B cell (primary cell): ENCODE data around the gene PRPF38B. TPM values are rescaled to one million over a fixed set of nuclear protein-coding genes. Genes with fewer than 3 reads are reported as not detected.

Source experiments
- ATAC-seq: fragments of 200-7000 bp; cut with Tn5 transposase; one replicate; pipeline ENCODE4 v1.10.0; 2021; ENCODE audit warnings: low read depth, mild to moderate bottlenecking, moderate number of reproducible peaks, moderate library complexity
- CTCF ChIA-PET: fragments of 350-600 bp; sonication (Branson Sonifier 250); formaldehyde crosslinking; loops from one replicate; lab custom pipeline; 2021; ENCODE audit warnings: antibody characterized with exemption, inconsistent platforms; lab: Charles Lee
- POLR2A ChIA-PET: fragments of 350-600 bp; sonication (Branson Sonifier 250); formaldehyde crosslinking; loops from one replicate; lab custom pipeline; 2021; ENCODE audit warnings: antibody characterized with exemption; lab: Charles Lee
- DNase-seq: peaks from one replicate; pipeline ENCODE4 v3.0.0; 2013
- H2AFZ ChIP-seq: 2 replicates; pipeline ENCODE4 v1.6.1; 2012; ENCODE audit warnings: mild to moderate bottlenecking, low read depth, low read length; ENCODE audit not compliant: insufficient read depth, poor library complexity, severe bottlenecking
- H3K27ac ChIP-seq, 2 donors: 1 replicate in 1 of 2; 2 replicates in 1 of 2; pipeline ENCODE4 v1.5.1; 2012 to 2013; ENCODE audit warnings: low read length in 2 of 2, mild to moderate bottlenecking in 2 of 2, moderate library complexity in 1 of 2
- H3K27me3 ChIP-seq, 4 experiments: fragments of 200-600 bp in 1 of 4; sonication (generic) in 1 of 4; replicated peaks in 1 of 4; 1 replicate in 2 of 4; 2 replicates in 2 of 4; pipeline versions ENCODE4 v1.6.1 to v1.7.0; 2013 to 2016; ENCODE audit warnings: low read length in 3 of 4, mild to moderate bottlenecking in 2 of 4, mixed read lengths in 1 of 4, moderate library complexity in 1 of 4; ENCODE audit not compliant: insufficient read depth in 4 of 4, control insufficient read depth in 3 of 4; ENCODE audit errors: control extremely low read depth in 1 of 4
- H3K36me3 ChIP-seq, 2 experiments: replicated peaks in 1 of 2; 1 replicate in 1 of 2; 2 replicates in 1 of 2; pipeline versions ENCODE4 v1.6.1 to v1.7.1; 2013; ENCODE audit warnings: low read length in 1 of 2; ENCODE audit not compliant: insufficient read depth in 2 of 2, control insufficient read depth in 1 of 2; ENCODE audit errors: control extremely low read depth in 1 of 2, extremely low read depth in 1 of 2
- H3K4me1 ChIP-seq, 2 donors: fragments of 200-600 bp in 1 of 2; sonication (generic) in 1 of 2; 1 replicate in 1 of 2; 2 replicates in 1 of 2; pipeline versions ENCODE4 v1.5.1 to v1.6.1; 2013 to 2017; ENCODE audit warnings: low read length in 2 of 2; ENCODE audit not compliant: control insufficient read depth in 2 of 2, insufficient read depth in 2 of 2
- H3K4me2 ChIP-seq: replicated peaks from 2 replicates; pipeline ENCODE3; 2012; ENCODE audit warnings: mild to moderate bottlenecking, low read depth, low read length; ENCODE audit not compliant: poor library complexity, severe bottlenecking
- H3K4me3 ChIP-seq, 5 experiments: fragments of 200-600 bp in 1 of 5; sonication (generic) in 1 of 5; 1 replicate in 3 of 5; 2 replicates in 2 of 5; pipeline versions ENCODE4 v1.5.1 to v1.7.0; 2011 to 2016; ENCODE audit warnings: low read length in 4 of 5, mild to moderate bottlenecking in 4 of 5, low read depth in 2 of 5, control low read depth in 1 of 5, moderate library complexity in 1 of 5; ENCODE audit not compliant: insufficient read depth in 1 of 5; ENCODE audit errors: control extremely low read depth in 1 of 5, extremely low read depth in 1 of 5
- H3K79me2 ChIP-seq: fragments of 200-600 bp; sonication (generic); one replicate; pipeline ENCODE4 v1.6.0; 2016; ENCODE audit warnings: low read length; ENCODE audit not compliant: control insufficient read depth, insufficient read depth
- H3K9ac ChIP-seq: fragments of 200-600 bp; sonication (generic); 2 replicates; pipeline ENCODE4 v1.6.1; 2017; ENCODE audit warnings: mild to moderate bottlenecking, low read length, moderate library complexity
- H3K9me3 ChIP-seq, 3 donors: one replicate each; pipeline versions ENCODE4 v1.6.1 to v1.7.1; 2013; ENCODE audit warnings: low read length in 2 of 3; ENCODE audit not compliant: control insufficient read depth in 2 of 3, insufficient read depth in 1 of 3; ENCODE audit errors: control extremely low read depth in 1 of 3
- H4K20me1 ChIP-seq: 2 replicates; pipeline ENCODE4 v1.6.0; 2012; ENCODE audit warnings: mild to moderate bottlenecking, low read length; ENCODE audit not compliant: insufficient read depth, control insufficient read depth, poor library complexity, severe bottlenecking
- H3K27ac Mint-ChIP-seq: one replicate; pipeline ENCODE4 v1.8.0; 2021; ENCODE audit warnings: mixed read lengths
- H3K27me3 Mint-ChIP-seq: one replicate; pipeline ENCODE4 v1.8.0; 2021; ENCODE audit warnings: mixed read lengths
- H3K4me1 Mint-ChIP-seq: one replicate; pipeline ENCODE4 v1.8.0; 2021; ENCODE audit warnings: mixed read lengths
- H3K4me3 Mint-ChIP-seq: one replicate; pipeline ENCODE4 v1.8.0; 2021; ENCODE audit warnings: mixed read lengths
- H3K9me3 Mint-ChIP-seq: one replicate; pipeline ENCODE4 v1.8.0; 2022; ENCODE audit warnings: mixed read lengths; ENCODE audit not compliant: insufficient read depth
- EZH2 ChIP-seq: IDR thresholded peaks from 2 replicates; pipeline ENCODE4 v1.6.1; 2012; ENCODE audit warnings: borderline replicate concordance, low read depth, mild to moderate bottlenecking, moderate library complexity, low read length; ENCODE audit not compliant: insufficient read depth, poor library complexity, severe bottlenecking
- WGBS: methylation state at CpG from one replicate; pipeline ENCODE4 v1.1.5; 2013; ENCODE audit warnings: missing lambda C conversion rate; ENCODE audit not compliant: insufficient coverage; 5-methylcytosine and 5-hydroxymethylcytosine counted together
- intact Hi-C: fragments of 100-400 bp; cut with micrococcal nuclease; formaldehyde crosslinking; loops from one replicate; pipeline ENCODE4 v1.10.0; 2022
- polyA plus RNA-seq: library from polyadenylated mRNA; depleted of rRNA; stranded (reverse); fragments of >200 nt; gene quantifications from 2 replicates; pipeline ENCODE4 v1.2.3, GENCODE V29; 2012
- total RNA-seq, 2 donors: library from RNA; stranded (reverse); fragments of 120-200 nt in 1 of 2; gene quantifications; 1 replicate in 1 of 2; 2 replicates in 1 of 2; pipeline versions ENCODE4 v1.2.3 to v1.2.4, GENCODE V29; 2013 to 2022
- TF ChIP-seq, protein P1 (sequence below): fragments of 200-600 bp; IDR thresholded peaks from one replicate; pipeline ENCODE4 v1.8.0; 2022; ENCODE audit warnings: antibody characterized with exemption, mild to moderate bottlenecking

Gene PRPF38B
- total and polyA plus RNA-seq, 2 donors (not counting 1 experiment from before 2014, with no cell fraction given) = 48.7 to 114 TPM

DNA sequence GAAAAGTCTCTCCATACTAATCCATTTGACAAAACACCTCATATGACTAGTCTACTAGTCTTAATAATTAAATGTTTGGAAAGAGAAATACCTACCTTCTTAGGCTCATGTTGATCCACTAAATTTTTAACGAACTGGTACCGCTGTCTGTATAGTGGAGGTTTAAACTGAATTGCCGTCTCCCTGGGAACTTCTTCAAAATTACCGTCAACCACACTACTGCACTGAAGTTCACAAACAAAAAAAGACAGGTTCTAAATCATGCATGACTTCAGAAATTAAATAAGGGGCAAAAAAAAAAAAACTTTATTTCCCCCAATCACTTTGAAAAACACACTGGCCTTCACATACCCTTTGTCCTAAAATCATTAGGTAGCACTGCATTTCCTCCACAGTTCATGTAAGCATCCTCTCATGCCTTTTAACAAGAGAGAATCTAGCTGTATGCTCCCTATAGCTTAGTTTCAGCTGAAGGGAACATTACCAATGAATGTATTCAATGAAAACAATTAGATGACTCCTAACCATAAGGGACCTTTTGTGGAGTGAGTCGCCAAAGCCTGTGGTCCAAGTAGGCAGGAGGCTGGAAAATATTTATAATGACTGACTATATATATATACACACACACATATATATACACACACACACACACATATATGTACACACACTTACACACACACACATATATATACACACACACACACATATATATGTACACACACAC, 34.6 kb upstream of the PRPF38B start:
- no peak overlapping the region for H2AFZ ChIP-seq
- DNase-seq (no peak), ATAC-seq (no peak)
- peaks cover 8 to 10% of the 10 kb centered on the region in 2 donors for H3K4me1 ChIP-seq
- no peaks in the 10 kb centered on the region for H3K27me3 Mint-ChIP-seq
- no peak overlapping the region for H3K4me3 ChIP-seq
- TF ChIP-seq, protein P1, sequence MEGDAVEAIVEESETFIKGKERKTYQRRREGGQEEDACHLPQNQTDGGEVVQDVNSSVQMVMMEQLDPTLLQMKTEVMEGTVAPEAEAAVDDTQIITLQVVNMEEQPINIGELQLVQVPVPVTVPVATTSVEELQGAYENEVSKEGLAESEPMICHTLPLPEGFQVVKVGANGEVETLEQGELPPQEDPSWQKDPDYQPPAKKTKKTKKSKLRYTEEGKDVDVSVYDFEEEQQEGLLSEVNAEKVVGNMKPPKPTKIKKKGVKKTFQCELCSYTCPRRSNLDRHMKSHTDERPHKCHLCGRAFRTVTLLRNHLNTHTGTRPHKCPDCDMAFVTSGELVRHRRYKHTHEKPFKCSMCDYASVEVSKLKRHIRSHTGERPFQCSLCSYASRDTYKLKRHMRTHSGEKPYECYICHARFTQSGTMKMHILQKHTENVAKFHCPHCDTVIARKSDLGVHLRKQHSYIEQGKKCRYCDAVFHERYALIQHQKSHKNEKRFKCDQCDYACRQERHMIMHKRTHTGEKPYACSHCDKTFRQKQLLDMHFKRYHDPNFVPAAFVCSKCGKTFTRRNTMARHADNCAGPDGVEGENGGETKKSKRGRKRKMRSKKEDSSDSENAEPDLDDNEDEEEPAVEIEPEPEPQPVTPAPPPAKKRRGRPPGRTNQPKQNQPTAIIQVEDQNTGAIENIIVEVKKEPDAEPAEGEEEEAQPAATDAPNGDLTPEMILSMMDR = no peak
- no peak for TF ChIP-seq EZH2
- intact Hi-C loops = no loop called here
- no peaks in the 10 kb centered on the region for H3K79me2 ChIP-seq
- H4K20me1 ChIP-seq = no peaks in the 10 kb centered on the region
- WGBS = 40% methylated on average over 1 of the region's 5 CpGs
- H3K27me3 ChIP-seq = no peaks in the 10 kb centered on the region
- H3K9me3 ChIP-seq = peaks cover 0 to 5% (median 0%) of the 10 kb centered on the region in 3 donors
- no peak overlapping the region for H3K4me2 ChIP-seq
- peaks cover 10% of the 10 kb centered on the region for H3K4me1 Mint-ChIP-seq
- no peak overlapping the region for H3K27ac ChIP-seq
- H3K9ac ChIP-seq = no peak overlapping the region
- no peaks in the 10 kb centered on the region for H3K9me3 Mint-ChIP-seq
- no peak overlapping the region for H3K27ac Mint-ChIP-seq
- ChIA-PET POLR2A (interaction anchor here (0.6 kb wide), 1 partner anchor 59 kb away, joined by 5 read pairs; no protein-coding TSS in a partner anchor), CTCF (interaction anchor here (0.8 kb wide), 1 partner anchor 14 kb away, joined by 3 read pairs; no protein-coding TSS in a partner anchor)
- no peaks in the 10 kb centered on the region for H3K36me3 ChIP-seq
- no peak overlapping the region for H3K4me3 Mint-ChIP-seq
